HG03108 (cell line): Measurements from ENCODE around the gene SAMD8.

Experiments
- ATAC-seq: cut with Tn5 transposase; IDR thresholded peaks from one replicate; pipeline ENCODE4 v1.9.1; 2021; ENCODE audit warnings: moderate library complexity; ENCODE audit not compliant: unreplicated experiment

Gene SAMD8

GRCh38 chr10:75084834-75085384 is 26.5 kb upstream of the SAMD8 start:
- ATAC-seq = no peak

- no peak for ATAC-seq
These were observed 25.1 kb upstream of the SAMD8 start for GRCh38 chr10:75086278-75086934.

GRCh38 chr10:75088640-75089039 is 22.8 kb upstream of the SAMD8 start:
- ATAC-seq = no peak

GRCh38 chr10:75089634-75090033 is 21.8 kb upstream of the SAMD8 start:
- ATAC-seq = no peak

GRCh38 chr10:75091146-75091545 is 20.3 kb upstream of the SAMD8 start:
- ATAC-seq = no peak

- no peak for ATAC-seq
These were observed 17.0 kb upstream of the SAMD8 start for GRCh38 chr10:75094465-75094864.

GRCh38 chr10:75095631-75096030 is 15.8 kb upstream of the SAMD8 start:
- ATAC-seq = no peak

- ATAC-seq = no peak
These were observed 14.7 kb upstream of the SAMD8 start for GRCh38 chr10:75096749-75097148.

GRCh38 chr10:75097666-75098285 is 13.7 kb upstream of the SAMD8 start:
- ATAC-seq = no peak

- no peak for ATAC-seq
These were observed 12.4 kb upstream of the SAMD8 start for GRCh38 chr10:75098902-75099673.

- peak; percentile 64 for ATAC-seq
These were observed 11.3 kb upstream of the SAMD8 start for GRCh38 chr10:75099952-75100763.

- ATAC-seq = no peak
These were observed 10.6 kb upstream of the SAMD8 start for GRCh38 chr10:75100764-75101291.

GRCh38 chr10:75101416-75102251 is 9.8 kb upstream of the SAMD8 start:
- ATAC-seq = no peak

- no peak for ATAC-seq
These were observed 8.4 kb upstream of the SAMD8 start for GRCh38 chr10:75102830-75103673.

- no peak for ATAC-seq
These were observed 7.4 kb upstream of the SAMD8 start for GRCh38 chr10:75103881-75104686.

GRCh38 chr10:75104842-75105241 is 6.6 kb upstream of the SAMD8 start:
- no peak for ATAC-seq

- no peak for ATAC-seq
These were observed 5.8 kb upstream of the SAMD8 start for GRCh38 chr10:75105576-75106197.

- ATAC-seq = no peak
These were observed 5.2 kb upstream of the SAMD8 start for GRCh38 chr10:75106242-75106641.
